ENCODE results near the gene CDCP2.

DNA sequence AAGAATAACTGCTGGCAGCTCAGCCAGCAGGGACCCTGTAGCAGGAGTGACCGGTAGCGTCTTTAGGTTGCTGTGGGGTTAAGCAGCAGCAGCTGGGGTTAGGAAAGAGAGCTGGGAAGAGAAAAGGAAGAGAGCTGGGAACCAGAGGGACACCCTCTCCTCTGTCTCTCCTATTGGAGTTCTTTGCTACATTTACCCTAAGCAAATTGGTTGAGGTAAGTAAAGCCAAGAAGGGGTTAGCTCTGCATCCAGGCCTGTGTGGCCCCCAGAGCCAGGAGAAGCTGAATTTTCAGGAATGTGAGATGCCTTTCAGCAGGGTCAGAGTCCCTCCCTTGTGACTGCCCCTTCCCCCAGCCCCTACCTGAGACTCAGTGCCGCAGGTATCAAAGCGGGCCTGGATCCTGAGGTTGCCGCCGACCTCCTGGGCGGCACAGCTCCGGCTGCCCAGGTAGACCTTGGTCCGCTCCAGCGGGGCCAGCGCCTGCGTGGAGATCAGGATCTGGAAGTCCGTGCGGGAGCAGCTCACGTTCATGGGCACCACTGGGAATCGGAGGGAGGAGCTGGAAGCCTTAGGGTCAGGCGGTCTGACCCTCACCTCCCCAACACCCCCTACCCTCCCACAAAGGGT is 16.4 kb downstream of the CDCP2 start:
- TF ChIP-seq, protein P1, sequence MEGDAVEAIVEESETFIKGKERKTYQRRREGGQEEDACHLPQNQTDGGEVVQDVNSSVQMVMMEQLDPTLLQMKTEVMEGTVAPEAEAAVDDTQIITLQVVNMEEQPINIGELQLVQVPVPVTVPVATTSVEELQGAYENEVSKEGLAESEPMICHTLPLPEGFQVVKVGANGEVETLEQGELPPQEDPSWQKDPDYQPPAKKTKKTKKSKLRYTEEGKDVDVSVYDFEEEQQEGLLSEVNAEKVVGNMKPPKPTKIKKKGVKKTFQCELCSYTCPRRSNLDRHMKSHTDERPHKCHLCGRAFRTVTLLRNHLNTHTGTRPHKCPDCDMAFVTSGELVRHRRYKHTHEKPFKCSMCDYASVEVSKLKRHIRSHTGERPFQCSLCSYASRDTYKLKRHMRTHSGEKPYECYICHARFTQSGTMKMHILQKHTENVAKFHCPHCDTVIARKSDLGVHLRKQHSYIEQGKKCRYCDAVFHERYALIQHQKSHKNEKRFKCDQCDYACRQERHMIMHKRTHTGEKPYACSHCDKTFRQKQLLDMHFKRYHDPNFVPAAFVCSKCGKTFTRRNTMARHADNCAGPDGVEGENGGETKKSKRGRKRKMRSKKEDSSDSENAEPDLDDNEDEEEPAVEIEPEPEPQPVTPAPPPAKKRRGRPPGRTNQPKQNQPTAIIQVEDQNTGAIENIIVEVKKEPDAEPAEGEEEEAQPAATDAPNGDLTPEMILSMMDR (conservative IDR thresholded peaks at IDR 0.05 in 1 of 2, IDR thresholded peaks at IDR 0.05 in 1 of 2; ENCODE audit: extremely low read depth in 1 of 2, insufficient read depth in 1 of 2, low read depth in 1 of 2, low read length in 2 of 2) = no peak
- TF ChIP-seq EZH2 (IDR thresholded peaks at IDR 0.05; ENCODE audit: borderline replicate concordance, low read length) = no peak
